Parathyroid adenoma (tissue), 2 donors: ENCODE measurements around the gene TAP1.
"Not testable (repeated sequence)": the region's sequence is repeated elsewhere in the genome, so short reads cannot be mapped to it uniquely, and the experiment has no call there.

Experiments
- H2AFZ ChIP-seq: fragments of 300-600 bp; sonication (generic); one replicate; pipeline ENCODE4 v1.7.0; 2017; ENCODE audit warnings: antibody characterized with exemption, mild to moderate bottlenecking
- H3K27ac ChIP-seq: fragments of 300-600 bp; sonication (generic); one replicate; pipeline ENCODE4 v1.7.0; 2017
- H3K27me3 ChIP-seq: fragments of 300-600 bp; sonication (generic); one replicate; pipeline ENCODE4 v1.7.0; 2017; ENCODE audit warnings: low read length; ENCODE audit not compliant: control insufficient read depth, insufficient read depth
- H3K36me3 ChIP-seq: fragments of 300-600 bp; sonication (generic); one replicate; pipeline ENCODE4 v1.7.0; 2017; ENCODE audit warnings: low read length; ENCODE audit not compliant: control insufficient read depth, insufficient read depth
- H3K4me1 ChIP-seq: fragments of 300-600 bp; sonication (generic); one replicate; pipeline ENCODE4 v1.7.0; 2017; ENCODE audit warnings: control low read depth
- H3K4me2 ChIP-seq: fragments of 300-600 bp; sonication (generic); one replicate; pipeline ENCODE4 v1.7.0; 2017; ENCODE audit warnings: low read length
- H3K4me3 ChIP-seq: fragments of 300-600 bp; sonication (generic); one replicate; pipeline ENCODE4 v1.7.0; 2017; ENCODE audit warnings: low read depth, low read length
- H3K79me2 ChIP-seq: fragments of 300-600 bp; sonication (generic); one replicate; pipeline ENCODE4 v1.7.0; 2017; ENCODE audit warnings: control low read depth
- H3K9ac ChIP-seq: fragments of 300-600 bp; sonication (generic); one replicate; pipeline ENCODE4 v1.7.0; 2017; ENCODE audit warnings: mild to moderate bottlenecking
- H3K9me3 ChIP-seq: fragments of 300-600 bp; sonication (generic); one replicate; pipeline ENCODE4 v1.7.0; 2017; ENCODE audit warnings: low read length; ENCODE audit not compliant: control insufficient read depth
- CTCF ChIP-seq: fragments of 300-600 bp; sonication (generic); IDR thresholded peaks from one replicate; pipeline ENCODE4 v1.7.0; 2017; ENCODE audit warnings: antibody characterized with exemption, mild to moderate bottlenecking
- donor health status: primary hyperparathyroidism.

TAP1 gene

GRCh38 chr6:32814145-32814544, 39.4 kb downstream of the TAP1 start:
- no peaks in the 10 kb centered on the region for H3K9me3 ChIP-seq
- no peak overlapping the region for H3K4me3 ChIP-seq
- H3K4me2 ChIP-seq: no peak overlapping the region
- H3K4me1 ChIP-seq: no peaks in the 10 kb centered on the region
- H3K27me3 ChIP-seq: no peaks in the 10 kb centered on the region
- H3K36me3 ChIP-seq: no peaks in the 10 kb centered on the region
- H2AFZ ChIP-seq: no peak overlapping the region
- H3K27ac ChIP-seq: no peak overlapping the region
- no peak overlapping the region for H3K9ac ChIP-seq
- no peak for TF ChIP-seq CTCF
- no peaks in the 10 kb centered on the region for H3K79me2 ChIP-seq

DNA sequence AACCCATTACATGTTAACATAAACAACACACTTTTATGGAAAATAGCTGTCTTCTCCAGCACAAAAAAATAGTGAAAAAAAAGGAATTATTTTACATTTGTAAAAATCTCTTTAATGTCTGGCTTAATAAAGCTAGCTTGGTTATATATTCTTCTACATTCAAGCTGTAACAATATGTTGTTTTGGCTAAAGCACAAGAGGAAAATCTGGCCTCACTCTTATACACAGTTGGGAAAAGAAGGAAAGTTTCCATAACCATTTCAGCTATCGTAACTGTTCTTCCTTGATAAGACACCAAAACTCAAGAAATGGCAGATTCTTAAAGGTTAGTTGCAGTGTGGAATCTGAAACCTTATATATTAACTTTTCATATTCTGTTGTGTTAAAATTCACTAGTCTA, 44.3 kb downstream of the TAP1 start:
- no peak for TF ChIP-seq CTCF
- Histone ChIP-seq H3K9me3 (no peaks in the 10 kb centered on the region), H3K79me2 (no peaks in the 10 kb centered on the region), H3K4me1 (no peaks in the 10 kb centered on the region), H2AFZ (no peak overlapping the region), H3K9ac (no peak overlapping the region), H3K27ac (no peak overlapping the region), H3K4me3 (no peak overlapping the region), H3K27me3 (no peaks in the 10 kb centered on the region), H3K4me2 (no peak overlapping the region), H3K36me3 (no peaks in the 10 kb centered on the region)

DNA sequence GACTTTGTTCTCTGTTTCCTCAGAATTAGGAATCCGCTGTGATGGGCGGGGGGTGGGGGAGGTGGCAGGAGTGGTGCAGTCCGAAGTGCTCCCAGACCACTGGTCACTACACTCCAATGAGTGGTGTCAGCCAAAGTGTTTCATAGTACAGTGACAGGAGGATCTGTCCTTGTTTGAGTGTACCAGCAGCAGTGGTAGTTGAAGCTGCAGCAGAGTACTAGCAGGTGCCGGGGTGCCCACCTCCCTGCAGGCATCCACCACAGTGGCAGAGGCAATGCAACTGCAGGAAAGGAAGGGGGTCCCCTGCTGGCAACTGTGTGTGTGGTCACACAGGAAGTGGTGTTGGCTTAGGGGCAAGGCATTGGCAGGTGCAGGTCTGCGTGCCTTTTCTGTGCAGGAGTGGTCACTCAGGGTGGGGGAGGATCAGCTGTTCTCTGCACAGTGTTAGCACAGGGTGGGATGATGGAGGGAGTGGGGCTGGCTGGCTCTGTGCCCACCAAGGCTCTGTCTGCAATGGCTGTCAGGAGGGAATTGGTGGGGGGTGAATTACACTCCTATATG, 46.4 kb downstream of the TAP1 start:
- no peaks in the 10 kb centered on the region for H3K27me3 ChIP-seq
- H3K4me1 ChIP-seq: no peaks in the 10 kb centered on the region
- no peak overlapping the region for H3K9ac ChIP-seq
- H3K9me3 ChIP-seq: no peaks in the 10 kb centered on the region
- H3K36me3 ChIP-seq: no peaks in the 10 kb centered on the region
- no peak overlapping the region for H2AFZ ChIP-seq
- no peak overlapping the region for H3K27ac ChIP-seq
- H3K4me3 ChIP-seq: no peak overlapping the region
- no peak overlapping the region for H3K4me2 ChIP-seq
- H3K79me2 ChIP-seq: no peaks in the 10 kb centered on the region
- no peak for TF ChIP-seq CTCF

DNA sequence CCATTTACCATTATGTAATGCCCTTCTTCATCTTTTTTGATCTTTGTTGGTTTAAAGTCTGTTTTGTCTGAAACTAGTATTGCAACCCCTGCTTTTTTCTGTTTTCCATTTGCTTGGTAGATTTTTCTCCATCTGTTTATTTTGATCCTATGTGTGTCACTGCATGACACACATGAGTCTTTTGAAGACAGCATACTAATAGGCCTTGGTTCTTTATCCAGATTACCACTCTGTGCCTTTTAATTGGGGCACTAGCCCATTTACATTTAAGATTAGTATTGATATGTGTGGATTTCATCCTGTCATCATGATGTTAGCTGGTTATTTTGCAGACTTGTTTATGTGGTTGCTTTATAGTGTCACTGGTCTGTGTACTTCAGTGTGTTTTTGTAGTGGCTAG, 48.1 kb downstream of the TAP1 start:
- H3K4me2 ChIP-seq, H3K27ac ChIP-seq, H3K79me2 ChIP-seq, H2AFZ ChIP-seq, H3K4me1 ChIP-seq, H3K36me3 ChIP-seq, H3K9ac ChIP-seq, H3K27me3 ChIP-seq, H3K9me3 ChIP-seq, H3K4me3 ChIP-seq: not testable (repeated sequence)

GRCh38 chr6:32803416-32803815, 50.1 kb downstream of the TAP1 start:
- no peaks in the 10 kb centered on the region for H3K79me2 ChIP-seq
- no peaks in the 10 kb centered on the region for H3K27me3 ChIP-seq
- no peaks in the 10 kb centered on the region for H3K36me3 ChIP-seq
- no peaks in the 10 kb centered on the region for H3K4me1 ChIP-seq
- H3K4me2 ChIP-seq: no peak overlapping the region
- H3K9ac ChIP-seq: no peak overlapping the region
- no peaks in the 10 kb centered on the region for H3K9me3 ChIP-seq
- no peak overlapping the region for H2AFZ ChIP-seq
- no peak for TF ChIP-seq CTCF
- H3K4me3 ChIP-seq: no peak overlapping the region
- no peak overlapping the region for H3K27ac ChIP-seq
